GM23338 (cell line): ENCODE data around the gene CABLES1. TPM values are rescaled to one million over a fixed set of nuclear protein-coding genes. Genes with fewer than 3 reads are reported as not detected.

Experiments
- ATAC-seq: fragments of 200-7000 bp; cut with Tn5 transposase; 3 replicates; pipeline ENCODE4 v1.9.1; 2020
- DNase-seq: peaks from one replicate; pipeline ENCODE4 v3.0.0-alpha.2; 2015; ENCODE audit warnings: low spot score
- H2AFZ ChIP-seq: fragments of 200-600 bp; sonication (generic); 2 replicates; pipeline ENCODE4 v1.8.0; 2016; ENCODE audit warnings: antibody characterized with exemption, mild to moderate bottlenecking, moderate library complexity
- H3F3A ChIP-seq: fragments of 200-600 bp; sonication (generic); replicated peaks from 2 replicates; pipeline ENCODE4 v1.8.0; 2017; ENCODE audit warnings: antibody characterized with exemption, mixed run types, low read depth
- H3K27ac ChIP-seq: fragments of 200-600 bp; sonication (generic); 2 replicates; pipeline ENCODE4 v1.6.1; 2016; ENCODE audit warnings: low read depth
- H3K27me3 ChIP-seq: fragments of 200-600 bp; sonication (generic); 2 replicates; pipeline ENCODE4 v1.8.0; 2016; ENCODE audit warnings: mild to moderate bottlenecking, mixed run types, moderate library complexity; ENCODE audit not compliant: insufficient read depth
- H3K36me3 ChIP-seq: fragments of 200-600 bp; sonication (generic); 2 replicates; pipeline ENCODE4 v1.8.0; 2016; ENCODE audit warnings: mild to moderate bottlenecking; ENCODE audit not compliant: insufficient read depth
- H3K4me1 ChIP-seq: fragments of 200-600 bp; sonication (generic); 2 replicates; pipeline ENCODE4 v1.8.0; 2016; ENCODE audit warnings: mild to moderate bottlenecking, moderate library complexity; ENCODE audit not compliant: insufficient read depth
- H3K4me2 ChIP-seq: fragments of 200-600 bp; sonication (generic); 2 replicates; pipeline ENCODE4 v1.7.1; 2017; ENCODE audit warnings: mixed run types
- H3K4me3 ChIP-seq: fragments of 200-600 bp; sonication (generic); 2 replicates; pipeline ENCODE4 v1.6.1; 2016; ENCODE audit warnings: mixed run types
- H3K79me2 ChIP-seq: fragments of 200-600 bp; sonication (generic); replicated peaks from 2 replicates; pipeline ENCODE4 v1.8.0; 2017; ENCODE audit warnings: mild to moderate bottlenecking; ENCODE audit not compliant: insufficient read depth
- H3K9me2 ChIP-seq: fragments of 200-600 bp; sonication (generic); 2 replicates; pipeline ENCODE4 v1.8.0; 2017; ENCODE audit not compliant: insufficient read depth
- H4K20me1 ChIP-seq: fragments of 200-600 bp; sonication (generic); replicated peaks from 2 replicates; pipeline ENCODE4 v1.8.0; 2017; ENCODE audit warnings: mild to moderate bottlenecking; ENCODE audit not compliant: insufficient read depth
- H3K27ac Mint-ChIP-seq: 2 replicates; pipeline ENCODE4 v1.8.0; 2020; ENCODE audit warnings: inconsistent platforms, mild to moderate bottlenecking, moderate library complexity, mixed read lengths
- H3K27me3 Mint-ChIP-seq: 3 replicates; pipeline ENCODE4 v1.8.0; 2022; ENCODE audit warnings: low read depth, mild to moderate bottlenecking, moderate library complexity, mixed read lengths, inconsistent platforms; ENCODE audit not compliant: insufficient read depth, poor library complexity
- H3K36me3 Mint-ChIP-seq: 3 replicates; pipeline ENCODE4 v1.8.0; 2021; ENCODE audit warnings: low read depth, mild to moderate bottlenecking, inconsistent platforms, moderate library complexity, mixed read lengths
- H3K4me1 Mint-ChIP-seq: 3 replicates; pipeline ENCODE4 v1.8.0; 2020; ENCODE audit warnings: mild to moderate bottlenecking, inconsistent platforms, mixed read lengths
- H3K4me3 Mint-ChIP-seq: 3 replicates; pipeline ENCODE4 v1.8.0; 2021; ENCODE audit warnings: moderate library complexity, mild to moderate bottlenecking, inconsistent platforms, mixed read lengths
- H3K9me3 Mint-ChIP-seq: 3 replicates; pipeline ENCODE4 v1.8.0; 2020; ENCODE audit warnings: moderate library complexity, mild to moderate bottlenecking, inconsistent platforms, mixed read lengths
- EZH2 ChIP-seq: fragments of 200-600 bp; sonication (generic); IDR thresholded peaks from one replicate; pipeline ENCODE4 v1.8.0; 2017; ENCODE audit warnings: antibody characterized with exemption, mild to moderate bottlenecking, low read depth; ENCODE audit not compliant: unreplicated experiment
- EZH2phosphoT487 ChIP-seq: fragments of 200-600 bp; sonication (generic); IDR thresholded peaks from one replicate; pipeline ENCODE4 v1.8.1; 2018; ENCODE audit warnings: antibody characterized with exemption; ENCODE audit not compliant: unreplicated experiment
- JUNB ChIP-seq: IDR thresholded peaks from one replicate; pipeline ENCODE4 v1.6.1; 2016; ENCODE audit warnings: antibody characterized with exemption; ENCODE audit not compliant: unreplicated experiment
- NANOG ChIP-seq: IDR thresholded peaks from 2 replicates; pipeline ENCODE4 v1.6.1; 2016; ENCODE audit warnings: antibody characterized with exemption, borderline replicate concordance
- POLR2AphosphoS5 ChIP-seq: IDR thresholded peaks from 2 replicates; pipeline ENCODE4 v1.6.1; 2016; ENCODE audit warnings: antibody characterized with exemption, low read depth
- ZNF114 ChIP-seq: fragments of 250-450 bp; sonication (Bioruptor Pico); IDR thresholded peaks from 2 replicates; pipeline ENCODE4 v1.5.0; 2020; ENCODE audit warnings: mild to moderate bottlenecking, moderate library complexity
- ZNF331 ChIP-seq: fragments of 250-450 bp; sonication (Bioruptor Pico); IDR thresholded peaks from 2 replicates; pipeline ENCODE4 v1.5.0; 2020; ENCODE audit warnings: low read depth, mild to moderate bottlenecking, moderate library complexity
- polyA plus RNA-seq: library from polyadenylated mRNA; unstranded; fragments of >200 nt; fragmentation: Nextera tagmentation; extraction: Ambion mirVana; gene quantifications from 2 replicates; pipeline ENCODE4 v1.2.1, GENCODE V29; 2016
- total RNA-seq: library from RNA; depleted of rRNA; stranded (reverse); fragments of >200 nt; shearing (Covaris generic); gene quantifications from 2 replicates; pipeline ENCODE4 v1.2.3, GENCODE V29; 2014
- TF ChIP-seq, protein P1 (sequence below), 2 experiments: fragments of 200-600 bp in 1 of 2; sonication (generic) in 1 of 2; conservative IDR thresholded peaks; 2 replicates each; pipeline versions ENCODE4 v1.5.1 to v1.6.1; 2016 to 2017; ENCODE audit warnings: antibody characterized with exemption in 2 of 2, low read depth in 2 of 2, mild to moderate bottlenecking in 2 of 2, moderate library complexity in 1 of 2
- TF ChIP-seq, protein P2 (sequence below): IDR thresholded peaks from one replicate; pipeline ENCODE4 v1.6.1; 2018; ENCODE audit warnings: antibody characterized with exemption; ENCODE audit not compliant: unreplicated experiment

Gene CABLES1
- total and polyA plus RNA-seq, 2 experiments from 2014 or later: 2.6 to 12.4 TPM

DNA sequence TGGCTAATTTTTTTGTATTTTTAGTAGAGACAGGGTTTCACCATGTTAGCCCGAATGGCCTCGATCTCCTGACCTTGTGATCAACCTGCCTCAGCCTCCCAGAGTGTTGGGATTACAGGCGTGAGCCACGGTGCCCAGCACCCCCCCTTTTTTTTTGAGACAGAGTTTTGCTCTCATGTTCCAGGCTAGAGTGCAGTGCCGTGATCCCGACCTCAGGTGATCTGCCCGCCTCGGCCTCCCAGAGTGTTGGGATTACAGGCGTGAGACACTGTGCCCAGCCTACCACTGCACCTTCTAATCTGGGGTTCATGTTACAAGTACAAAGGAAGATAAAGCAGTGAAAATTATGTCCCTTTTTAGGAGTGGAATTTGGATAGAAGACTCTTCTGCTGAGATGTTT is 41.5 kb upstream of the CABLES1 start:
- peaks cover 11% of the 10 kb centered on the region for H3K27me3 Mint-ChIP-seq
- no peak for ATAC-seq
- Histone ChIP-seq H4K20me1 (no peaks in the 10 kb centered on the region), H2AFZ (peak overlapping the region; percentile 94; the same call in 1 of the 2 replicates), H3K4me1 (peaks cover 14% of the 10 kb centered on the region), H3K79me2 (no peaks in the 10 kb centered on the region), H3K9me2 (no peaks in the 10 kb centered on the region), H3F3A (peaks cover 6% of the 10 kb centered on the region; the same call in 1 of the 2 replicates), H3K36me3 (no peaks in the 10 kb centered on the region), H3K4me2 (peak overlapping the region; percentile 9; the same call in 1 of the 2 replicates), H3K4me3 (no peak overlapping the region), H3K27me3 (no peaks in the 10 kb centered on the region), H3K27ac (no peak overlapping the region)
- no peaks in the 10 kb centered on the region; the same call in 2 of the 3 replicates for H3K9me3 Mint-ChIP-seq
- no peak for DNase-seq
- H3K4me1 Mint-ChIP-seq: peaks cover 22% of the 10 kb centered on the region
- TF ChIP-seq EZH2: no peak
- no peak for TF ChIP-seq JUNB
- TF ChIP-seq, protein P1, sequence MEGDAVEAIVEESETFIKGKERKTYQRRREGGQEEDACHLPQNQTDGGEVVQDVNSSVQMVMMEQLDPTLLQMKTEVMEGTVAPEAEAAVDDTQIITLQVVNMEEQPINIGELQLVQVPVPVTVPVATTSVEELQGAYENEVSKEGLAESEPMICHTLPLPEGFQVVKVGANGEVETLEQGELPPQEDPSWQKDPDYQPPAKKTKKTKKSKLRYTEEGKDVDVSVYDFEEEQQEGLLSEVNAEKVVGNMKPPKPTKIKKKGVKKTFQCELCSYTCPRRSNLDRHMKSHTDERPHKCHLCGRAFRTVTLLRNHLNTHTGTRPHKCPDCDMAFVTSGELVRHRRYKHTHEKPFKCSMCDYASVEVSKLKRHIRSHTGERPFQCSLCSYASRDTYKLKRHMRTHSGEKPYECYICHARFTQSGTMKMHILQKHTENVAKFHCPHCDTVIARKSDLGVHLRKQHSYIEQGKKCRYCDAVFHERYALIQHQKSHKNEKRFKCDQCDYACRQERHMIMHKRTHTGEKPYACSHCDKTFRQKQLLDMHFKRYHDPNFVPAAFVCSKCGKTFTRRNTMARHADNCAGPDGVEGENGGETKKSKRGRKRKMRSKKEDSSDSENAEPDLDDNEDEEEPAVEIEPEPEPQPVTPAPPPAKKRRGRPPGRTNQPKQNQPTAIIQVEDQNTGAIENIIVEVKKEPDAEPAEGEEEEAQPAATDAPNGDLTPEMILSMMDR (conservative IDR thresholded peaks at IDR 0.05; ENCODE audit: low read depth in 2 of 2): no peak
- TF ChIP-seq ZNF114 (CRISPR knock-in tag): no peak
- TF ChIP-seq POLR2AphosphoS5: no peak
- no peaks in the 10 kb centered on the region for H3K36me3 Mint-ChIP-seq
- no peak overlapping the region; the same call in 2 of the 3 replicates for H3K4me3 Mint-ChIP-seq
- H3K27ac Mint-ChIP-seq: peak overlapping the region; percentile 46; the same call in 1 of the 2 replicates

DNA sequence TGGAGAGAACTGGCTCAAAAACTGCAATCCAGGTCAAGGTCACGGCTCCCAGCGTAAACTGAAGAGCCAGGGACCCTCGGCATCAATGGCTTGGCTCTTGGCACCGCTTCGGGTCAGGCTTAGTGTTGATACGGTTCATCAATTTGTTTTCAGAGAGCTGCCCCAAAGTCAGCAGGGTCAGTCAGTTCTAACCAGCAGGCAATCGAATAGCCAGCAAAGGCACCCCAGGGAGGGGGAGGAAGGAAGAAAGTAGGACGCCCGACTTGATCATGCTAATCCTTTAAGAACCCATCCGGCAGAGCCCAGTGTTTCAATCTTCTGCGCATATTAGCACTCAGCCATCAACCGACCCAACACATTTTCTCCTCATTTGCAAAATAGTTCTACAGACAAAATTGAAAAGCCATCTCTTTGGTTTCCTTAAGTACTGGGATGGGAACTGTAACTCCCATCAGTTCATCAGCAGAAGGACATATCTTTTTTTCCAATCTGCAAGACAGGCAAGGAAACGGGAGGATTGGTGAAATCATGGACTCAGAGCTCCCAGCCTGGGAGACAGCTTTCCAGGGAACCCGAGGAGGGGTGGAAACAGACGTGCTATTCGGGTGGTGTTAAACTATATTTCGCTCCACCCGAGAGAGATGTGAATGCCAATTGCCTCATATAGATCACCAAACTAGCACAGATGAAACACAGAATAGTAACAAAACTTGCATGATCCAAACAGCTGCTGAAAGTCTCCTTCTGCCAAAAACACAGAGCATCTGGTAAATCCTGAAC is 40.7 kb upstream of the CABLES1 start:
- Histone ChIP-seq H2AFZ (peak overlapping the region; percentile 94), H3K36me3 (no peaks in the 10 kb centered on the region), H3K27ac (no peak overlapping the region), H3K9me2 (no peaks in the 10 kb centered on the region), H3K4me2 (peak overlapping the region; percentile 9), H3K4me3 (peak overlapping the region; percentile 1; the same call in 1 of the 2 replicates), H3F3A (peaks cover 6% of the 10 kb centered on the region; the same call in 1 of the 2 replicates), H3K79me2 (no peaks in the 10 kb centered on the region), H3K27me3 (no peaks in the 10 kb centered on the region), H3K4me1 (peaks cover 14% of the 10 kb centered on the region), H4K20me1 (no peaks in the 10 kb centered on the region)
- peak; percentile 38 for DNase-seq
- H3K36me3 Mint-ChIP-seq: no peaks in the 10 kb centered on the region
- peaks cover 22% of the 10 kb centered on the region for H3K4me1 Mint-ChIP-seq
- H3K27ac Mint-ChIP-seq: peak overlapping the region; percentile 53
- peak overlapping the region; percentile 37; the same call in 2 of the 3 replicates for H3K4me3 Mint-ChIP-seq
- peak; percentile 87 for ATAC-seq
- H3K27me3 Mint-ChIP-seq: peaks cover 11% of the 10 kb centered on the region
- H3K9me3 Mint-ChIP-seq: no peaks in the 10 kb centered on the region; the same call in 2 of the 3 replicates
- TF ChIP-seq ZNF114 (CRISPR knock-in tag) (no peak), ZNF331 (no peak), EZH2 (no peak), EZH2phosphoT487 (no peak), NANOG (no peak)
- TF ChIP-seq, protein P2, sequence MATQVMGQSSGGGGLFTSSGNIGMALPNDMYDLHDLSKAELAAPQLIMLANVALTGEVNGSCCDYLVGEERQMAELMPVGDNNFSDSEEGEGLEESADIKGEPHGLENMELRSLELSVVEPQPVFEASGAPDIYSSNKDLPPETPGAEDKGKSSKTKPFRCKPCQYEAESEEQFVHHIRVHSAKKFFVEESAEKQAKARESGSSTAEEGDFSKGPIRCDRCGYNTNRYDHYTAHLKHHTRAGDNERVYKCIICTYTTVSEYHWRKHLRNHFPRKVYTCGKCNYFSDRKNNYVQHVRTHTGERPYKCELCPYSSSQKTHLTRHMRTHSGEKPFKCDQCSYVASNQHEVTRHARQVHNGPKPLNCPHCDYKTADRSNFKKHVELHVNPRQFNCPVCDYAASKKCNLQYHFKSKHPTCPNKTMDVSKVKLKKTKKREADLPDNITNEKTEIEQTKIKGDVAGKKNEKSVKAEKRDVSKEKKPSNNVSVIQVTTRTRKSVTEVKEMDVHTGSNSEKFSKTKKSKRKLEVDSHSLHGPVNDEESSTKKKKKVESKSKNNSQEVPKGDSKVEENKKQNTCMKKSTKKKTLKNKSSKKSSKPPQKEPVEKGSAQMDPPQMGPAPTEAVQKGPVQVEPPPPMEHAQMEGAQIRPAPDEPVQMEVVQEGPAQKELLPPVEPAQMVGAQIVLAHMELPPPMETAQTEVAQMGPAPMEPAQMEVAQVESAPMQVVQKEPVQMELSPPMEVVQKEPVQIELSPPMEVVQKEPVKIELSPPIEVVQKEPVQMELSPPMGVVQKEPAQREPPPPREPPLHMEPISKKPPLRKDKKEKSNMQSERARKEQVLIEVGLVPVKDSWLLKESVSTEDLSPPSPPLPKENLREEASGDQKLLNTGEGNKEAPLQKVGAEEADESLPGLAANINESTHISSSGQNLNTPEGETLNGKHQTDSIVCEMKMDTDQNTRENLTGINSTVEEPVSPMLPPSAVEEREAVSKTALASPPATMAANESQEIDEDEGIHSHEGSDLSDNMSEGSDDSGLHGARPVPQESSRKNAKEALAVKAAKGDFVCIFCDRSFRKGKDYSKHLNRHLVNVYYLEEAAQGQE: no peak
